SK-N-MC (cell line): ENCODE measurements around the gene INPP5D.

Experiments
- EZH2 ChIP-seq: fragments of 200-600 bp; sonication (generic); IDR thresholded peaks from one replicate; pipeline ENCODE4 v1.6.1; 2017; ENCODE audit warnings: antibody characterized with exemption
- FOXP2 ChIP-seq: optimal IDR thresholded peaks from 2 replicates; pipeline ENCODE3; 2011; ENCODE audit warnings: mild to moderate bottlenecking, moderate library complexity; ENCODE audit not compliant: insufficient read depth; ENCODE audit errors: extremely low read length, control extremely low read depth
- POLR2AphosphoS5 ChIP-seq: IDR thresholded peaks from 2 replicates; pipeline ENCODE4 v1.6.1; 2012; ENCODE audit warnings: mild to moderate bottlenecking, low read depth, low read length, borderline replicate concordance

- TF ChIP-seq POLR2AphosphoS5 = no peak
- TF ChIP-seq EZH2 = no peak
- TF ChIP-seq FOXP2 = no peak
These were observed 75.3 kb downstream of the INPP5D start for GRCh38 chr2:233135421-233135820.
